ENCODE data around the gene PPARA.
A peak's percentile ranks its signal among the peaks of the same experiment; 100 is the strongest.

PPARA gene

DNA sequence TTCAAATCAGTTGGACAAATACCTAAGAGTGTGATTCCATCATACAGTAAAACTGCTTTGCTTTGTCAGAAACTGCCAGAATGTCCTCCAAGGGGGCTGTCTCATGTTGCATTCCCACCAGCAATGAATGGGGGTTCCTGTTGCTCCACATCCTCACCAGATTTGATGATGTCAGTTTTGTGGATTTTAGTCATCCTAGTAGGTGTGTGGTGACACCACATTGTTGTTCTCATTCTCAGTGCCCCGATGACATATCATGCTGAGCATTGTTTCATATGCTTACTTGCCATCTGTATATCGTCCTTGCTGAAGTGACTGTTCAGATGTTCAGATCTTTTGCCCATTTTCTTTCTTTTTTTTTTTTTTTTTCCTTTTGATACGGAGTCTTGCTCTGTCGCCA, 62.7 kb downstream of the PPARA start:
- DNase-seq (ENCODE audit: low spot score) = no peak

DNA sequence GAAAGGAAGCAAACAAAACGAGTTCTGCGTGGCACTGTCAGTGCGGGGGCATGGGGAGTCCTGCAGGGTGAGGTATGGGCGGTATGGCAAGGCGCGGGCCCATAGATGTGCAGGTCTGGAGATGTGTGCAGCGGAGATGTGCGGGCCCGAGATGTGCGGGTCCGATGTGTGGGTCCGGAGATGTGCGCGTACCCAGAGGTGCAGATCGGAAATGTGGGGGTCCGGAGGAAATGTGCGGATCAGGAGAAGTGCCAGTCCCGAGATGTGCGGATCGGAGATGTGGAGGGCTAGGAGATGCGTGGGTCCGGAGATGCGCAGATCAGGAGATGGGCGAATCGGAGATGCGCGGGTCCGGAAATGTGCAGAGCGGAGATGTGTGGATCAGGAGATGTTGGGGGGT, 63.8 kb downstream of the PPARA start:
- DNase-seq (ENCODE audit: low spot score) = no peak

DNA sequence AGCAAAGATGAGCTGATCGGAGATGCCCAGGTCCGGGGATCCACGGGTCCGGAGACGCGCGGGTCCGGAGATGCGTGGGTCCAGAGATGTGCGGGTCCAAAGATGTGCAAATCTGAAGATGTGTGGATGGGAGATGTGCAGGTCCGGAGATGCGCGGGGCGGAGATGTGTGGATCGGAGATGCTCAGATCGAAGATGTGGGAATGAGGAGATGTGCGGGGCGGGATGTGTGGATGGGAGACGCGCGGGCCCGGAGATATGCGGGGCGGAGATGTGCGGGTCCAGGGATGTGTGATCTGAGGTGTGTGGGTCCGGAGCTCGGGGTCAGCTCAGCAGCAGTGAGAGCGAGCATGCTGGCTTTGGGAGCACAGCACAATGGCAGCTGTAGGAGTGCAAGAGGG, 64.3 kb downstream of the PPARA start:
- no peak for DNase-seq (ENCODE audit: low spot score)

DNA sequence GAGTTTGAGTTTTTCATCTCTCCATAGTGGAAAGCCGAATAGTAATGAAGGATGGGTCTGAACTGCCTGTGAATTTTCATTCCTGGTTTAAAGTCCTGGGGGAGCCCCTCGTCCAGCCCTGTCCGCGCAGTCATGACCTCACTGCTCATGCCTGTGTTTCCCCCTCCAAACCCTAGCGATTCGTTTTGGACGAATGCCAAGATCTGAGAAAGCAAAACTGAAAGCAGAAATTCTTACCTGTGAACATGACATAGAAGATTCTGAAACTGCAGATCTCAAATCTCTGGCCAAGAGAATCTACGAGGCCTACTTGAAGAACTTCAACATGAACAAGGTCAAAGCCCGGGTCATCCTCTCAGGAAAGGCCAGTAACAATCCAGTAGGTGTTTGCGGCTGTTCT, 69.3 kb downstream of the PPARA start:
- no peak for DNase-seq (ENCODE audit: low spot score)

DNA sequence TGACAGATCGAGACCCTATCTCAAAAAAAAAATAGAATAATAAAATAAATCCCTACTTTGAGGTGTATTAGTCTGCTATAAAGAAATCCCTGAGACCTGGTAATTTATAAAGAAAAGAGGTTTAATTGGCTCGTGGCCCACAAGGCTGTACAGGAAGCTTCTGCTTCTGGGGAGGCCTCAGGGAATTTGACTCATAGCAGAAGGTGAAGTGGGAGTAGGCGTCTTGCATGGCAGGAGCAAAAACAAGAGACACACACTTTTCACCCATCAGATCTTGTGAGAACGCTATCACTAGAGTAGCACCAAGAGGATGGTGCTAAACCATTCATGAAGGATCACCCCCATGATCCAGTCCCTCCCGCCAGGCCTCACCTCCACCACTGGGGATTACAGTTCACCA, 70.6 kb downstream of the PPARA start:
- DNase-seq (ENCODE audit: low spot score) = no peak

DNA sequence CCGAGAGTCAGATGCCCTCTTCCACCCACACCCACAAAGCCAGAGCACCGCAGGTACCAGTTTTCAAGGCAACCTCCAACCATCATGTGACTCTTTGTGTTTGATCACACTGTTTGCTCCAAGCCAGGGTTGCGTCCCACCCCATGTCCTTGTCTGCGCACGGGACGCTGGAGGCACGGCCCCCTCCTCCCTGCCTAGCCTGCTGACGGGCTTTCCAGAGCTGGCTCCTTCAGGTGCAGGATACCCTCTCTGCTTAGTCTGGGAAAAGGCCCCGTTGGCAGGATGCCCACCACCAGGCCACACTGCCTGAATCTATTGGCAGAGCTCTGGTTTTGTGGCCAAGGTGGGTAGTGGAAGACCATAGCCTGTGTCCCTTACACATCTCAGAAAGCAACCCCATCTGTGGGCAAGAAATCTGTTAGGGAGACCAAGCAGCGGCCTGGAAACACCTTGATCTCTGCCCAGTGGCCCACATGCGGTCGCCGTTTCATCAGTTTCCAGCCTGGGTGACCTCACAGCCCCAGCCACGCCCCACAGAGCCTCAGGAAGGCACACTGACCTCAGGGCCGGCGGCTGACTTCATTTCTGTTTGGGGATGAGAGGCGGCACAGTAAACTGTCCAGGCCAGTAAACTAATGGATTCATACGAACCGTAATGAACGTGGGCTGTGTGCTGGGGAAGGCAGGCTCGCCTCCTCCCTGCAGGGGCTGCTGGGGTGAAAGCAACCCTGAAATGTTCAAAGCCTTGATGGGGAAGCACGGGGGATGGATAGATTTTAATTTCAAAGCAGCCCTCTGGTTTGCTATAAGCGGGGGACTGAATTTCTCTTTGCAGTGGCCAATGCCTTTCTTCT, 73.9 kb downstream of the PPARA start:
- no peak for DNase-seq (ENCODE audit: low spot score)

DNA sequence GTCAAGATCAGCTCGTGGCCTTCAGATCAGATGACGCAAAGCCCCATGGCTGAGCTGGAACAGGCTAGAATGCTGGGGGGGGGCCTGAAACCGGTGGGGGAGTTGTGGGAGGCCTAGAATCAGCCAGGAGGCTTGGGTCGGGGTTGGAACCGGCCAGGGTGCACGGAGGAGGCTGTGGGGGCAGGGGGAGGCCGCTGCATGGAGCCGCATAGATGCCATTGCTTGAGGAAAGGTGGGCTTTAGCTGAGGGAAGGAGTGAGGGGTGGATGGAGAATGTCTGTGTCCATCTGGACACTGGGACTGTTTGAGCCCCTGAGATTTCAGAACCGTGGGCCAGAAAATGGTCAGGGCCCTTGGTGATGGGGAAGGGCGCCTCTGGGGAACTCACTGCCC, 74.6 kb downstream of the PPARA start:
- no peak for DNase-seq (ENCODE audit: low spot score)

DNA sequence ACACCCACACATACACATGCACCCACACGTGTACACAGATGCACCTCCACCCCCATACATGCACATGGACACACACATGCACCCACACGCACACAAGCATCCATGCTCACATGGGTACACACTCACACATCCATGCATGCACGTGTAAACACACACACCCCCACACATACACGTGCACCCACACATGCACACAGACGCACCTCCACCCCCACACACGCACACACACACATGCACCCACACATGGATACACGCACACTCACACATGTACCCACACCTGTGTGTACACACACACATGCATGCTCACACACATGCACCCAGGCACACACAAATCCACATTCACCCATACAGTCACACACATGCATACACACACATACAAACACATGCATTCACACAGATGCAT, 75.3 kb downstream of the PPARA start:
- DNase-seq (ENCODE audit: low spot score) = no peak

DNA sequence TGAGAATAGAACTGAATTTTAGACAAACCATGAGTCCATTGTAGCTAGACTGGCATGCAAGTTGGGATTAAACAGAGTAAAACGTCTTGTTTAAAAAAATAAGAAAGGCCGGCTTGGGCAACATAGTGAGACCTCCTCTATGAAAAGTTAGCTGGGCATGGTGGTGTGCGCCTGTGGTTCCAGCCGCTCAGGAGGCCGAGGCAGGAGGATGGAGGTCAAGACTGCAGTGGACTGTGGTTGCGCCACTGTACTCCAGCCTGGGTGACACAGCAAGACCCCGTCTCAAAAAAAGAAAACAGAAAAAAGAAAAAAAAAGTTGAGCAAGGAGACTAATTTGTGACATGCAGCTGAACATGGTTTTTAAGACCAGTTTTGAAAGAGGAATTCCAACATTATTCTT, 76.3 kb downstream of the PPARA start:
- no peak for DNase-seq (ENCODE audit: low spot score)

DNA sequence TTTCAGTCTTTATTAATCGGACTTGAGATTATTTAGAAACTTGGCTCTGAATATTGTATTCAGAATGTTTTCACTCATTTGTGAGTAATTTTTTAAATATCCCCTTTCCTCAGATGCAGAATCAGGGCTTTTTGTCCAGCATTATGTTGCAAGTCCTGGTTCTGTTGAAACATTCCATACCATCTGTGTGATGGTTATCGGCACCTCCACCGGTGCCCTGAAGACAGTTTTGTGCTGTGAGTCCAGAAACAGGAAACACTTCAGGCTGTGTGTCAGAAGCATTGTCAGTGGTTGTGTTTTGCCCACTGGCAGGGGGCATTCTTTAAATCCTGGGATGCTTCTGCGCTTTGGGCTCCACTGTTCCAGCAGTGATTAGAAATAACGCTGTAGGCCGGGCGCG, 79.4 kb downstream of the PPARA start:
- no peak for DNase-seq (ENCODE audit: low spot score)

DNA sequence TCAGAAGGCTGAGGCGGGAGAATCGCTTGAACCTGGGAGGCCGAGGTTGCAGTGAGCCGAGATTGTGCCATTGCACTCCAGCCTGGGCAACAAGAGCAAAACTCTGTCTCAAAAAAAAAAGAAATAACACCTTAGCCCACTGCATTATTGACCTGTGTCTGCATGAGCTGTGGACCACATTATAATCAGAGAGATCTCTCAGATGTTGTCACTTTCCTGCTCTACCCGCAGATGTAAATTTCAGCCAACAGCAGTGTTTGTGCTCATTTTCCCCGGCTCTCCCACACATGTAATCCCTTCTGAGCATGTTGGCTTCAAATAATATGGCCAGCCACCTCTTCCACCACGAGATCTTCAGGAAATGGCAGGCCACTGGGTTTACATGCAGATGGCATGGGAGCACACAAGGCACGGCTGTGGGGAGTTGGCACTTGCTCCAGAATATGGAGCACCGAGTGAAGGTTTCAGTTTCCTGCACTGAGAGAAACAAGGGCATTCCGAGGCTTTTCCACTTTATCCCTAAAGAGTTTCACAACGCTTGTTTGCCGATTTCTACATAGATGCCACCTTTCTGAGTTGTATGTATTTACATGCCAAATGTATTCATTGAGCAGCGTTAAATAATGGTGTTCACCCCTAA, 80.1 kb downstream of the PPARA start:
- DNase-seq (ENCODE audit: low spot score) = no peak

DNA sequence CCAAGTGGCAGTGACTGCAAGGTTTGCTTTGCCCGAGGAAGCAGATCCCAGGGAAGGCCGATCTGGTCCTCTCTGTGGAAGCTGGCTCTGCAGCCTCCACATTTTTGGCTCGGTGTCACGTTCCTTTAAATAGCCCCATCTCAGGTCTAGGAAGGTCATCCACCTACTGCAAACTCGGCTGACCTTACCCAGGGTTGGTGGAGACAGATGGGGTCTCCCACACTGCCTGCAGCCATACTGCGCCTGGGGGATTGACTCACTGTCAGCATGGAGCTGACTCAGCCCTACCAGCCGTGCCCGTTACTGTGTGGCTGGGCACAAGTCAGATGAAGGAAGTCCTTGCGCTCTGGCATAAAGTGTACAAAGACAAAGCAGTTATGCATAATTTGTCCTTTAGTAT, 82.9 kb downstream of the PPARA start:
- DNase-seq (ENCODE audit: low spot score) = no peak

DNA sequence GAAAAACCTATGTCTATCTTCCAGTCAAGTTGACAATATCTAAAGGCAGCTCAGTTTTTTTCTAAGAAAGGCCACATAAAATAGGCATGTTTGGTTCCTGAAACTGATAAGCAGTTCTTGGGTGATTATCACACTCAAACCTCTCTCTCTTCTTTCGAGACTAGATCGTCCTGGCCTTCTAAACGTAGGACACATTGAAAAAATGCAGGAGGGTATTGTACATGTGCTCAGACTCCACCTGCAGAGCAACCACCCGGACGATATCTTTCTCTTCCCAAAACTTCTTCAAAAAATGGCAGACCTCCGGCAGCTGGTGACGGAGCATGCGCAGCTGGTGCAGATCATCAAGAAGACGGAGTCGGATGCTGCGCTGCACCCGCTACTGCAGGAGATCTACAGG, 84.6 kb downstream of the PPARA start:
- no peak for DNase-seq (ENCODE audit: low spot score)

DNA sequence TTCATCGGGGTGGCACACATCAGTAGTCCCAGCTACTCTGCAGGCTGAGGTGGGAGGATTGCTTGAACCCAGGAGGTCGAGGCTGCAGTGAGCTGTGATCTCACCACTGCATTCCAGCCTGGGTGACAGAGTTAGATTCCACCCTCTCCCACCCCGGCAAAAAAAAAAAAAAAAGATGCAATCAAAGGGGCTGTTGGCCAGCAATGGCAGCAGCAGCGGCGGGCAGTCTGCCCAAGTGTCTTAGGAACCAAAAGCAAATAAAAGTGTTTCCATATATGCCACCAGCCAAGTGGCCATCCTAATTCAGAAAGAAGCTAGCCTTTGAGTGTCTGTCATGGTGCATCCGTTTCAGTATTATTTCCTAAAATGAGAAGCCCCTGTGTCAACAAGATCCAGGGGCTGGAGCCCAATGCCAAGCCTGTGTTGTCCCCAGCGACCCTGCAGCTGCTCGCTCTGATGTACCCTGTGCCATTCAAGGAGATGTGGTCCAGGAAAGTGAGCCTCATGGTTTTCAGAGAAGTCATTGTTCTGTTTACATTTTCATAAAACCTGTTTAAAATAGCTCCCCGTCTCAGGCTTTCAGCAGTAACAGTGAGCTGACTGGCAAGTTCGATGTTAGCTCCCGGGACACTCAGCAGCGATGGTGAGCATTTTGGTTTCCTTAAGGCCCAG, 87.3 kb downstream of the PPARA start:
- no peak for DNase-seq (ENCODE audit: low spot score)

DNA sequence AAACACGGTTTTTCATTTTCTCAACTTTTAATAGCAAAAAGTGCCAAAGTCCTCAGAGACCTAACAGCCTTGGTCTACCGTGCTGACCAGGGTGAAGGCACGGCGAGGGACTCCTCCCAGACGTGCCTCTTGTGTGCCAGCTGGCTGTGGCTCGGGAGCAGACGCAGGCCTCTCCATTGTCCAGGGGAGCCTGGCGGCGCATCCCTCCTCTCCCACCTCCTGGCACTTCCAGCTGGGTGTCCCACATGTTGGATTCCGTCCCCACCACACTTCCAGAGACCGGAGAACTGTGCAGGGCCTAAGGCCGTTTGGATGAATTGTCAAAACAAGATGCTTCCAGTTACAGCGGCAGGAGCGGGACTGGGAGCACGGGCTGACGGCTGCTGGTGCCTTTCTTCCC, 88.2 kb downstream of the PPARA start:
- no peak for DNase-seq (ENCODE audit: low spot score)

DNA sequence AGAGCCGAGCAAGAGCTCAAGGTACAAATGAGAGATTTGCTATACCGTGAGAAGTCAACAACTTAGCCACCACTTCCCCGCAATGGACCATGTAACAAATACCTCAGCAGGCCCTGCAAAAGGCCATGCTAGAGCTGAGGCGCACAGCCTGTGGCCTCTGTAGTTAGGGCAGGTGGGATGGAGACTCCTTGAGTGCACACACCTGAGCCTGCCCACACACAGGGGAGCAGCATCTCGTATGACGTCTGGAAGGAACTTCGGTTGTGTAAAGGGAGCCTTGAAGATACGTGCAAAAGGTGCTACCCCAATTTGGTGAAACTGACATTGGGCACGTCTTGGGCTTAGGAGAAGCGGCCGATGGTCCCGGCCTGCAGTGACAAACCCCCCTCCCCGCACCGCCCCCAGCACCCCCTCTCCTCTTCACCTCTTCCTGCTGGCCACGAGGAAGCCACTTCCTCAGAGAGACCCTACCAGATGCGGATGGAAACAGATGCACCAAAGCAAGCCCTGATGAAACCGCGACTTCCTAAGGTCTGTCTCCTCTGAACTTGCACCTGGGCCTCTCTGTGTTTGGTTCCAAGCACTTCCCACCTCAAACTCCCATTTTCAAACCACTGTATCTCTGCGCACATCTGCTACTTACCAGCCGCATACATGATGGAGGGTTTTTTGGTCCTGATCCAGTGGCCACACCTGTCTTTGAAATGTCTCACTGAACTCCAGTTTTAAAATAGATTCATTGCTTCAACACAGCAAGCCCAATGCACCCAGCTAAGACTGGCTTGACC, 89.1 kb downstream of the PPARA start:
- peak; percentile 22 for DNase-seq (ENCODE audit: low spot score)

DNA sequence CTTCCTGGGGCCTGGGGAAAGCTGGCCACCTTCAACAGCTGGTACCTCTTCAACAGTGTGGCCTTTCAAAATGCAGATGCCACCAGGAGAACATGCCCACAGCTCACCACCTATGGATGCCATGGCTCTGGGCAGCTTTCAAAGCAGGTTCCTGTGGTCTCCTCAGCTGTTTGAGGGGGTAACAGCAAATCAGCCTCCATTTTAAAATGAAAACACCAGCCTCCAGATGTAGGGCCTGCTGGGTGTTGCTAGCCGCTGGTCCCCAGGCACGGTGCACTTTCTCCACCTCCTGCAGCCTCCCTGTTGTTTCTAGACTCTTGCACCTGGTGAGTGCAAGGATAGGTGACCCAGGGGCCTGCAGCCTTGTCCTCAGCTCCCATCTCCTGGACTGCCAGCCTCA, 89.7 kb downstream of the PPARA start:
- DNase-seq (ENCODE audit: low spot score) = no peak

DNA sequence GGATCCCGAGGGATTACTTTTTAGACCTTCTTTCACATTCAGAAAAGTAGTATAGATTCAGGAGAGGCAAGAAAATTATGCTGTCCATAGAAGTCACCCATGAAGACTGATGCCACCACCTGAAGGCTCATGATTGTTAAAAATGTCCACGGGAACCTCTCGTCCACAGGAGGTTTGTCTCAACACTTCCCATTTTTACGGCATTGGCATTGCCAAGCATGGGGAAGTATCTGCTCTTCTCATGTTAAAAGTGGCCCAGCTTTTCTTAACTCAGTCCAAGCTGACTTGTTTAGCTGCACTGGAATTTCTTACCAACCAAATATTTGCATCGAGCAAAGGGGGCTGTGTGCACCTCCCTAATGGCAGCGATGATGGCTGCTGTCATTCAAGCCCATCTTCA, 90.2 kb downstream of the PPARA start:
- DNase-seq (ENCODE audit: low spot score) = no peak

DNA sequence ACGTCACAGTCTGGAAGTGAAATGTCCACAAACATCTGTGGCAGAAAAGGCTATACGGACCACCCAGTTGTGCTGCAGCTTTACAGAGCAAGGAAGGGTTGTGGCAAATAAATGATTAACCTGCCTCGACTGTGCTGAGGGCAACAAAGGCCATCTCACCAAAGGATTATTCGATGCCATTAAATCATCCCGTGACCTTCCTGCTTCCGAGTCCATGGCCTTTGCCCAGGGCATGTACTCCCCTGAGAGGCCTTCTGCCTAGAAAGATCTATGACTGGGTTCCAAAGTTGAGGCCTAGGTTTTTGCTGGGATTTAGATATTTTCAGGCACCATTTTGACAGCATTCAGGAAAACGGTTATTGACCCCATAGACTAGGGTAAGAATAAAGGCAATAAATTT, 90.6 kb downstream of the PPARA start:
- no peak for DNase-seq (ENCODE audit: low spot score)

DNA sequence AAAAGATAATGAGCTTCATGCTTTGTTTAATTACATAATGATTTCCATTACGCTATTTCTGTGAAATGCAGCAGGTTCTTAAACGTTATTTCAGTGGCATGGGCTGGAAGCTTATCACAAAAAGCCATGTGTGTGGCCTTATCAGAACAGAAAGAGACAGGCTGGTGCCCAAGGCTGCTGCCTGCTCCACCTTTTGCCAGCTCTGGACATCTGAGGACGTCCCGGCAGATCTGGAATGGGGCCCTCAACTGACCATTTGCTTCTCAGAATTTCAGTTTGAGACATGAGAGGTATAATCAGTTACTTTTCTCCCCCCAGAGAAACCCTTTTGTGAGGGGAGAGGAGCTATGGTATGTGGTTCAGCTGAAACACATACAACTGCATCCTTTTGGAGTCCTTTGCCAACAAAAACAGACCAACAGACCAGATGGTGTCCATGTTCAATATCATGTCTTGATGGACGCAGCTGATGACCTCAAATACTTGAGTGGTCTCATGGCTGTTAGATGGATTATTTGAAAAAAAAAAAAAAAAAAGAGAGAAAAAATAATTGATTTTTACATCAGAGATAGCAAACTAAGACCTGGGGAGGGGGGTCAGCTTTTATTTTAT, 91.2 kb downstream of the PPARA start:
- no peak for DNase-seq (ENCODE audit: low spot score)

DNA sequence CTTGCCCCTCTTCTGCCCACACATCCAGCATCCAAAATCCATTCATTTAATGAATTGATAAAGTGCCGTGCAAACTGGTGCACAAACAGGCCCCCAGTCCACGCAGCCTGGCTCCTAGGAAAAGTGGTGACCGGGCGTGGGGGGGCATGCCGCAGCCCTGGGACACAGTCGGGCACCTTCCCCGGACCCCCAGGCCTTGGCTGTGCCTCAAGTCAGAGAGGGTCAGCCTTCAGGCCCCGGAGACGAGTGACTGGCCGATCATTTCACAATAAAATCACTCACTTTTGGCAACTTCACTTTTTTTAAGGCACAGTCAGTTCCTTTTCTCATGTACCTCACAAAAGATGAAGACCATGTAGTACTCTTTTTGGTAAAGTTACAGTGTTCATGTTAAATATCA, 91.8 kb downstream of the PPARA start:
- no peak for DNase-seq (ENCODE audit: low spot score)

DNA sequence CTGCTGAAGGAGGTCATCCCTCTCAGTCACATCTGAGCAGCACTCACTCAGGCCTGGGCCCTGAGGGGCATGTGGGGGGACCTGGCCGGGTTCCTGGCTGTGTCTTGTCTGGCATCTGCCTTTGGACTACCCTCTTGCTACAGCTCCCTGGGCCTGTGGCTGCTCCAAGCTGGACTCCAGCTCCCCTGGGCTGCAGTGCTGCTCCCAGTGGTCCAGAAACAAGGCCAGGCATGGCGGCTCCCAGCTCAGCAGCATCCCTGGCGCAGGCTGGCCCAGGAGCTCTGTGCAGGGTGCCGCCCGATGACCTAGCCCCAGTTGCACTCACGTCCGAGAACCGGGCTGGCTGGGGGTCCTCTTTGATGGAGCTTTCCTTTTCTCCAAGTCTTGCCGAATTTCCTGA, 94.4 kb downstream of the PPARA start:
- no peak for DNase-seq (ENCODE audit: low spot score)
